Hepatocyte (in vitro differentiated cells): Measurements from ENCODE around the gene TOP1.

Experiments used
- CTCF ChIP-seq: fragments of 200-600 bp; sonication (generic); IDR thresholded peaks from 2 replicates; pipeline ENCODE4 v1.5.1; 2016; ENCODE audit warnings: antibody characterized with exemption, mild to moderate bottlenecking; ENCODE audit not compliant: poor library complexity
- EZH2 ChIP-seq: fragments of 200-600 bp; sonication (generic); IDR thresholded peaks from 2 replicates; pipeline ENCODE4 v1.6.1; 2016; ENCODE audit warnings: antibody characterized with exemption, mild to moderate bottlenecking, borderline replicate concordance
- EZH2phosphoT487 ChIP-seq: fragments of 200-600 bp; sonication (generic); IDR thresholded peaks from one replicate; pipeline ENCODE4 v1.6.1; 2018; ENCODE audit warnings: antibody characterized with exemption, mild to moderate bottlenecking, low read depth, moderate library complexity; ENCODE audit not compliant: unreplicated experiment, severe bottlenecking

GRCh38 chr20:41051009-41051825, 22.6 kb downstream of the TOP1 start:
- TF ChIP-seq CTCF (no peak), EZH2phosphoT487 (no peak), EZH2 (no peak)
